MM.1S (cell line): Measurements from ENCODE around the gene MST1.

ENCODE experiments used
- EZH2phosphoT487 ChIP-seq: fragments of 300-600 bp; sonication (generic); IDR thresholded peaks from 2 replicates; pipeline ENCODE4 v1.6.1; 2018; ENCODE audit warnings: antibody characterized with exemption, low read length
- TF ChIP-seq, protein P1 (sequence below): fragments of 300-600 bp; sonication (generic); IDR thresholded peaks from 2 replicates; pipeline ENCODE4 v1.5.1; 2016; ENCODE audit warnings: antibody characterized with exemption, low read length, mixed read lengths

GRCh38 chr3:49675912-49676311 lies 13.4 kb downstream of the MST1 start:
- TF ChIP-seq, protein P1, sequence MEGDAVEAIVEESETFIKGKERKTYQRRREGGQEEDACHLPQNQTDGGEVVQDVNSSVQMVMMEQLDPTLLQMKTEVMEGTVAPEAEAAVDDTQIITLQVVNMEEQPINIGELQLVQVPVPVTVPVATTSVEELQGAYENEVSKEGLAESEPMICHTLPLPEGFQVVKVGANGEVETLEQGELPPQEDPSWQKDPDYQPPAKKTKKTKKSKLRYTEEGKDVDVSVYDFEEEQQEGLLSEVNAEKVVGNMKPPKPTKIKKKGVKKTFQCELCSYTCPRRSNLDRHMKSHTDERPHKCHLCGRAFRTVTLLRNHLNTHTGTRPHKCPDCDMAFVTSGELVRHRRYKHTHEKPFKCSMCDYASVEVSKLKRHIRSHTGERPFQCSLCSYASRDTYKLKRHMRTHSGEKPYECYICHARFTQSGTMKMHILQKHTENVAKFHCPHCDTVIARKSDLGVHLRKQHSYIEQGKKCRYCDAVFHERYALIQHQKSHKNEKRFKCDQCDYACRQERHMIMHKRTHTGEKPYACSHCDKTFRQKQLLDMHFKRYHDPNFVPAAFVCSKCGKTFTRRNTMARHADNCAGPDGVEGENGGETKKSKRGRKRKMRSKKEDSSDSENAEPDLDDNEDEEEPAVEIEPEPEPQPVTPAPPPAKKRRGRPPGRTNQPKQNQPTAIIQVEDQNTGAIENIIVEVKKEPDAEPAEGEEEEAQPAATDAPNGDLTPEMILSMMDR = no peak
- no peak for TF ChIP-seq EZH2phosphoT487
